Sigmoid colon (tissue), 7 donors: ENCODE data around the gene SEPTIN1. TPM values are rescaled to one million over a fixed set of nuclear protein-coding genes. Genes with fewer than 3 reads are reported as not detected.

ENCODE experiments used
- DNase-seq: peaks from one replicate; pipeline ENCODE4 v3.0.0-alpha.2; 2019
- H3K27ac ChIP-seq, 4 donors: fragments of 200-600 bp; sonication (generic); one replicate each; pipeline ENCODE4 v1.5.1; 2016 to 2019; ENCODE audit warnings: mild to moderate bottlenecking in 1 of 4
- H3K27me3 ChIP-seq, 3 donors: fragments of 200-600 bp; sonication (generic); one replicate each; pipeline ENCODE4 v1.5.1; 2019; ENCODE audit warnings: mild to moderate bottlenecking in 1 of 3
- H3K36me3 ChIP-seq, 4 donors: fragments of 200-600 bp; sonication (generic); one replicate each; pipeline ENCODE4 v1.5.1; 2016 to 2019
- H3K4me1 ChIP-seq, 4 donors: fragments of 200-600 bp; sonication (generic); one replicate each; pipeline ENCODE4 v1.5.1; 2017 to 2019
- H3K4me3 ChIP-seq, 4 donors: fragments of 200-600 bp; sonication (generic); one replicate each; pipeline ENCODE4 v1.5.1; 2017 to 2019; ENCODE audit warnings: mild to moderate bottlenecking in 2 of 4, moderate library complexity in 1 of 4
- H3K9me3 ChIP-seq, 4 donors: fragments of 200-600 bp in 3 of 4; sonication (generic) in 3 of 4; one replicate each; pipeline versions ENCODE4 v1.5.1 to v1.6.1; 2013 to 2019
- CTCF ChIP-seq, 4 experiments: fragments of 450-650 bp in 3 of 4; fragments of 200-600 bp in 1 of 4; IDR thresholded peaks; one replicate each; pipeline ENCODE4 v1.5.1; 2016 to 2019; ENCODE audit warnings: antibody characterized with exemption in 4 of 4, mild to moderate bottlenecking in 3 of 4, moderate library complexity in 2 of 4
- EP300 ChIP-seq, 4 donors: sonication (generic); formaldehyde crosslinking; IDR thresholded peaks; one replicate each; pipeline ENCODE4 v1.6.1; 2017; ENCODE audit warnings: antibody characterized with exemption in 4 of 4
- POLR2A ChIP-seq, 2 donors: fragments of 450-650 bp; IDR thresholded peaks; one replicate each; pipeline ENCODE4 v1.6.1; 2016; ENCODE audit warnings: antibody characterized with exemption in 2 of 2, mild to moderate bottlenecking in 2 of 2, moderate library complexity in 2 of 2
- POLR2AphosphoS5 ChIP-seq, 4 donors: sonication (generic); formaldehyde crosslinking; IDR thresholded peaks; one replicate each; pipeline ENCODE4 v1.6.1; 2017; ENCODE audit warnings: antibody characterized with exemption in 4 of 4
- WGBS, 2 donors: extraction: QIAGEN DNeasy Blood & Tissue Kit; methylation state at CpG; one replicate each; pipeline ENCODE4 v1.1.7; 2013; 5-methylcytosine and 5-hydroxymethylcytosine counted together
- intact Hi-C: fragments of 100-400 bp; cut with DNase I; formaldehyde crosslinking; loops from one replicate; pipeline ENCODE4 v1.15.1; 2023
- polyA plus RNA-seq, 3 donors: library from polyadenylated mRNA; stranded (reverse); fragments of 200-250 nt; gene quantifications; one replicate each; pipeline ENCODE4 v1.2.3, GENCODE V29; 2013
- total RNA-seq, 4 donors: library from RNA; depleted of rRNA; stranded (reverse); fragments of >200 nt; gene quantifications; one replicate each; pipeline ENCODE4 v1.1.0, GENCODE V29; 2016
- donor health status: healthy with polysubstance abuse.
- donor health status: Bipolar disorder and iron deficiency.
- donor health status: healthy.

SEPTIN1 gene
- total and polyA plus RNA-seq, 7 donors, result 0.82 to 46.6 (median 2.4) TPM

- H3K9me3 ChIP-seq, result no peaks in the 10 kb centered on the region
- no peak for TF ChIP-seq EP300 (IDR thresholded peaks at IDR 0.05)
- no peak overlapping the region for H3K4me3 ChIP-seq
- peaks cover 0 to 63% (median 28%) of the 10 kb centered on the region in 4 donors for H3K36me3 ChIP-seq
- intact Hi-C loops, result no loop called here
- H3K27ac ChIP-seq, result no peak overlapping the region
- H3K4me1 ChIP-seq, result peaks cover 0 to 25% (median 18%) of the 10 kb centered on the region in 4 donors
- no peaks in the 10 kb centered on the region for H3K27me3 ChIP-seq
- DNase-seq, result peak; percentile 61
- 89 to 94% methylated on average over 28 of the region's 28 CpGs for WGBS, 2 donors
Observed at GRCh38 chr16:30358990-30359870, 23.1 kb downstream of the SEPTIN1 start.

GRCh38 chr16:30358577-30358936, 23.8 kb downstream of the SEPTIN1 start:
- TF ChIP-seq CTCF (IDR thresholded peaks at IDR 0.05) (no peak), POLR2AphosphoS5 (IDR thresholded peaks at IDR 0.05) (no peak), EP300 (IDR thresholded peaks at IDR 0.05) (no peak), POLR2A (IDR thresholded peaks at IDR 0.05) (no peak)
- Histone ChIP-seq H3K27me3 (no peaks in the 10 kb centered on the region), H3K36me3 (peaks cover 0 to 60% (median 28%) of the 10 kb centered on the region in 4 donors), H3K4me1 (peaks cover 0 to 32% (median 25%) of the 10 kb centered on the region in 4 donors), H3K27ac (no peak overlapping the region), H3K9me3 (no peaks in the 10 kb centered on the region), H3K4me3 (no peak overlapping the region)
- WGBS, 2 donors, result 93 to 95% methylated on average over 9 of the region's 9 CpGs
- DNase-seq, result peak; percentile 65
- intact Hi-C loops, result no loop called here

- no peak overlapping the region for H3K27ac ChIP-seq
Observed at GRCh38 chr16:30357715-30358576, 24.4 kb downstream of the SEPTIN1 start.

GRCh38 chr16:30357085-30357714, 25.2 kb downstream of the SEPTIN1 start:
- peak overlapping the region in 3 of 4 donors; percentile 93 to 99 (median 94) for H3K27ac ChIP-seq
- TF ChIP-seq POLR2A (IDR thresholded peaks at IDR 0.05), result no peak
- TF ChIP-seq EP300 (IDR thresholded peaks at IDR 0.05), result no peak
- TF ChIP-seq CTCF (IDR thresholded peaks at IDR 0.05), result no peak
- TF ChIP-seq POLR2AphosphoS5 (IDR thresholded peaks at IDR 0.05), result no peak
- no peak for DNase-seq
- H3K9me3 ChIP-seq, result no peaks in the 10 kb centered on the region
- H3K4me3 ChIP-seq, result no peak overlapping the region
- WGBS, 2 donors, result 73 to 81% methylated on average over 5 of the region's 5 CpGs
- peaks cover 0 to 60% (median 31%) of the 10 kb centered on the region in 4 donors for H3K36me3 ChIP-seq
- peaks cover 0 to 46% (median 38%) of the 10 kb centered on the region in 4 donors for H3K4me1 ChIP-seq
- H3K27me3 ChIP-seq, result no peaks in the 10 kb centered on the region
- intact Hi-C loops, result no loop called here

More at GRCh38 chr16:30357715-30358576, 24.4 kb downstream of the SEPTIN1 start:
- 85 to 90% methylated on average over 37 of the region's 37 CpGs for WGBS, 2 donors
- Histone ChIP-seq H3K4me3 (no peak overlapping the region), H3K9me3 (no peaks in the 10 kb centered on the region), H3K27me3 (no peaks in the 10 kb centered on the region), H3K36me3 (peaks cover 0 to 60% (median 29%) of the 10 kb centered on the region in 4 donors), H3K4me1 (peaks cover 0 to 38% (median 31%) of the 10 kb centered on the region in 4 donors)
- no peak for TF ChIP-seq CTCF (IDR thresholded peaks at IDR 0.05)
- no peak for TF ChIP-seq POLR2AphosphoS5 (IDR thresholded peaks at IDR 0.05)
- TF ChIP-seq POLR2A (IDR thresholded peaks at IDR 0.05), result no peak
- no peak for TF ChIP-seq EP300 (IDR thresholded peaks at IDR 0.05)
- DNase-seq, result no peak
- intact Hi-C loops, result no loop called here
